ENCODE data around the gene MYBPC2. TPM values are rescaled to one million over a fixed set of nuclear protein-coding genes. Genes with fewer than 3 reads are reported as not detected.
"Not testable (repeated sequence)": the region's sequence is repeated elsewhere in the genome, so short reads cannot be mapped to it uniquely, and the experiment has no call there.

Gene MYBPC2
- polyA plus RNA-seq, 3 donors, result 0.61 to 1.2 (median 0.89) TPM

- not testable (repeated sequence) for DNase-seq (ENCODE audit: extremely low read depth in 1 of 11, low read depth in 9 of 11, low spot score in 4 of 11)
These were observed 40.6 kb downstream of the MYBPC2 start for GRCh38 chr19:50473336-50473735.

GRCh38 chr19:50475101-50475568 lies 42.4 kb downstream of the MYBPC2 start:
- no peak for DNase-seq (ENCODE audit: extremely low read depth in 1 of 11, low read depth in 9 of 11, low spot score in 4 of 11)

GRCh38 chr19:50475736-50476223 lies 43.1 kb downstream of the MYBPC2 start:
- no peak for DNase-seq (ENCODE audit: extremely low read depth in 1 of 11, low read depth in 9 of 11, low spot score in 4 of 11)

GRCh38 chr19:50476224-50476906 lies 43.7 kb downstream of the MYBPC2 start, which contains the start of the genes EMC10 and GARIN5A:
EMC10 (plus strand) TSS chr19:50476507; CDS start chr19:50476545, 38 bp downstream.
GARIN5A (minus strand) TSS chr19:50476848; CDS start chr19:50476388, 460 bp downstream.
- DNase-seq (ENCODE audit: extremely low read depth in 1 of 11, low read depth in 9 of 11, low spot score in 4 of 11), result peak; percentile 77 to 95 (median 91)

GRCh38 chr19:50476907-50477238 lies 44.2 kb downstream of the MYBPC2 start:
- no peak for DNase-seq (ENCODE audit: extremely low read depth in 1 of 11, low read depth in 9 of 11, low spot score in 4 of 11)

GRCh38 chr19:50477751-50478515 lies 45.2 kb downstream of the MYBPC2 start:
- no peak for DNase-seq (ENCODE audit: extremely low read depth in 1 of 11, low read depth in 9 of 11, low spot score in 4 of 11)

- no peak for DNase-seq (ENCODE audit: extremely low read depth in 1 of 11, low read depth in 9 of 11, low spot score in 4 of 11)
These were observed 46.4 kb downstream of the MYBPC2 start for GRCh38 chr19:50478901-50479715.

GRCh38 chr19:50479761-50480251 lies 47.1 kb downstream of the MYBPC2 start:
- no peak for DNase-seq (ENCODE audit: extremely low read depth in 1 of 11, low read depth in 9 of 11, low spot score in 4 of 11)

- DNase-seq (ENCODE audit: extremely low read depth in 1 of 11, low read depth in 9 of 11, low spot score in 4 of 11), result no peak
These were observed 47.8 kb downstream of the MYBPC2 start for GRCh38 chr19:50480281-50481111.

- DNase-seq (ENCODE audit: extremely low read depth in 1 of 11, low read depth in 9 of 11, low spot score in 4 of 11), result no peak
These were observed 48.9 kb downstream of the MYBPC2 start for GRCh38 chr19:50481351-50482149.

- no peak for DNase-seq (ENCODE audit: extremely low read depth in 1 of 11, low read depth in 9 of 11, low spot score in 4 of 11)
These were observed 49.7 kb downstream of the MYBPC2 start for GRCh38 chr19:50482271-50482855.

GRCh38 chr19:50482916-50483315 lies 50.2 kb downstream of the MYBPC2 start:
- no peak for DNase-seq (ENCODE audit: extremely low read depth in 1 of 11, low read depth in 9 of 11, low spot score in 4 of 11)

- DNase-seq (ENCODE audit: extremely low read depth in 1 of 11, low read depth in 9 of 11, low spot score in 4 of 11), result no peak
These were observed 52.7 kb downstream of the MYBPC2 start for GRCh38 chr19:50485284-50485955.

GRCh38 chr19:50486823-50487515 lies 54.3 kb downstream of the MYBPC2 start:
- no peak for DNase-seq (ENCODE audit: extremely low read depth in 1 of 11, low read depth in 9 of 11, low spot score in 4 of 11)

- no peak for DNase-seq (ENCODE audit: extremely low read depth in 1 of 11, low read depth in 9 of 11, low spot score in 4 of 11)
These were observed 55.9 kb downstream of the MYBPC2 start for GRCh38 chr19:50488389-50489194.
